Adrenal gland (tissue), 12 donors: ENCODE measurements around the gene CST4. TPM values are rescaled to one million over a fixed set of nuclear protein-coding genes. Genes with fewer than 3 reads are reported as not detected.

Experiments used
- DNase-seq, 7 donors: peaks; one replicate each; pipeline ENCODE4 v3.0.0-alpha.2; 2019 to 2020
- H3K27ac ChIP-seq, 5 donors: fragments of 200-600 bp; sonication (generic) in 4 of 5; 1 replicate in 3 of 5; 2 replicates in 2 of 5; pipeline versions ENCODE4 v1.5.1 to v1.8.0; 2016 to 2020; ENCODE audit warnings: mild to moderate bottlenecking in 1 of 5
- H3K27me3 ChIP-seq: fragments of 200-600 bp; 2 replicates; pipeline ENCODE4 v1.8.0; 2021
- H3K36me3 ChIP-seq, 2 donors: fragments of 200-600 bp; replicated peaks in 1 of 2; 1 replicate in 1 of 2; 2 replicates in 1 of 2; pipeline versions ENCODE4 v1.5.1 to v1.8.0; 2018 to 2022
- H3K4me1 ChIP-seq, 2 donors: fragments of 200-600 bp; replicated peaks in 1 of 2; 1 replicate in 1 of 2; 2 replicates in 1 of 2; pipeline versions ENCODE4 v1.5.1 to v1.8.0; 2018 to 2021
- H3K4me3 ChIP-seq, 4 donors: fragments of 200-600 bp; sonication (generic) in 3 of 4; one replicate each; pipeline ENCODE4 v1.5.1; 2016 to 2018
- H3K9me3 ChIP-seq, 3 donors: fragments of 200-600 bp; sonication (generic) in 1 of 3; replicated peaks in 1 of 3; 1 replicate in 2 of 3; 2 replicates in 1 of 3; pipeline versions ENCODE4 v1.5.1 to v1.8.0; 2016 to 2021
- POLR2A ChIP-seq, 2 donors: fragments of 450-650 bp; IDR thresholded peaks; one replicate each; pipeline ENCODE4 v1.6.1; 2017; ENCODE audit warnings: antibody characterized with exemption in 2 of 2, mild to moderate bottlenecking in 2 of 2, moderate library complexity in 1 of 2
- WGBS, 4 donors: extraction: QIAGEN DNeasy Blood & Tissue Kit in 2 of 4; methylation state at CpG; one replicate each; pipeline versions ENCODE4 v1.1.5 to v1.1.7; 2013 to 2017; 5-methylcytosine and 5-hydroxymethylcytosine counted together
- intact Hi-C, 2 donors: fragments of 100-400 bp; cut with DNase I; formaldehyde crosslinking; loops; one replicate each; pipeline versions ENCODE4 v1.14.1 to v1.15.0; 2022 to 2023
- polyA plus RNA-seq, 3 donors: library from polyadenylated mRNA; stranded (reverse); fragments of 200-250 nt in 2 of 3; fragments of 350-450 nt in 1 of 3; fragmentation: Illumina TruSeq in 1 of 3; extraction: RNeasy Lipid Tissue Mini Kit (QIAGEN cat#74804) in 1 of 3; gene quantifications; one replicate each; pipeline ENCODE4 v1.2.3, GENCODE V29; 2013 to 2014
- total RNA-seq, 9 donors: library from RNA; depleted of rRNA in 4 of 9; stranded (reverse); fragments of >200 nt in 4 of 9; fragments of 120-200 nt in 1 of 9; fragmentation: NEBNext Ultra II Directional in 1 of 9; extraction: Animal tissue kit (Norgen Biotek cat#: 25700) in 1 of 9; gene quantifications; one replicate each; pipeline versions ENCODE4 v1.1.0 to v1.2.4, GENCODE V29; 2013 to 2023
- TF ChIP-seq, protein P1 (sequence below), 6 experiments: fragments of 450-650 bp in 4 of 6; fragments of 200-600 bp in 2 of 6; sonication (generic) in 1 of 6; IDR thresholded peaks; 1 replicate in 5 of 6; 2 replicates in 1 of 6; pipeline versions ENCODE4 v1.5.1 to v1.8.0; 2016 to 2021; ENCODE audit warnings: antibody characterized with exemption in 6 of 6, mild to moderate bottlenecking in 2 of 6, moderate library complexity in 1 of 6
- donor health status: healthy with polysubstance abuse.
- donor health status: Bipolar disorder and iron deficiency.
- donor health status: DM: yes; HTN: yes; CAD: no.
- donor health status: DM: no; HTN: no; CAD: no.
- donor health status: DM: no; HTN: no; CAD: no.
- donor health status: DM: yes; HTN: yes; CAD: no.

The CST4 gene
- total and polyA plus RNA-seq, 12 donors, result not detected

DNA sequence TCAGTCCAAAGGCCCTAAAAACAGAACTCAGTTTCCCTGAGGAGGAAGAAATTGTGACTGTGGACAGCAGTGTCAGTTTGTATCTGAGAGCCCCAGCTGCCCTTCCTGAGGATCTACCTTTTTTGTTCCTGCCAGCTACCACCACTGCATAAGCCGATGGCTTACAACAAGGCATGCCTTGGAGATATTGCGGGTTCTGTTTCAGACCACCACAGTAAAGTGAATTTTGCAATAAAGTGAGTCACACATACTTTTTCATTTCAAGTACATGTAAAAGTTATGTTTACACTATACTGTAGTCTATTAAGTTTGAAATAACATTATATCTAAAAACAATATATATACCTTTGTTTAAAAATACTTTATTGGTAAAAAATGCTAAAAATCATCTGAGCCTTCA is 41.5 kb downstream of the CST4 start:
- no peak for DNase-seq
- Histone ChIP-seq H3K27me3 (no peaks in the 10 kb centered on the region), H3K4me1 (peaks cover 4 to 6% of the 10 kb centered on the region in 2 donors), H3K9me3 (no peaks in the 10 kb centered on the region), H3K27ac (no peak overlapping the region), H3K4me3 (no peak overlapping the region), H3K36me3 (no peaks in the 10 kb centered on the region)
- intact Hi-C loops, result no loop called here
- WGBS, 4 donors, result 80 to 93% (median 88%) methylated on average over 2 of the region's 2 CpGs
- TF ChIP-seq POLR2A (IDR thresholded peaks at IDR 0.05), result no peak
- TF ChIP-seq, protein P1, sequence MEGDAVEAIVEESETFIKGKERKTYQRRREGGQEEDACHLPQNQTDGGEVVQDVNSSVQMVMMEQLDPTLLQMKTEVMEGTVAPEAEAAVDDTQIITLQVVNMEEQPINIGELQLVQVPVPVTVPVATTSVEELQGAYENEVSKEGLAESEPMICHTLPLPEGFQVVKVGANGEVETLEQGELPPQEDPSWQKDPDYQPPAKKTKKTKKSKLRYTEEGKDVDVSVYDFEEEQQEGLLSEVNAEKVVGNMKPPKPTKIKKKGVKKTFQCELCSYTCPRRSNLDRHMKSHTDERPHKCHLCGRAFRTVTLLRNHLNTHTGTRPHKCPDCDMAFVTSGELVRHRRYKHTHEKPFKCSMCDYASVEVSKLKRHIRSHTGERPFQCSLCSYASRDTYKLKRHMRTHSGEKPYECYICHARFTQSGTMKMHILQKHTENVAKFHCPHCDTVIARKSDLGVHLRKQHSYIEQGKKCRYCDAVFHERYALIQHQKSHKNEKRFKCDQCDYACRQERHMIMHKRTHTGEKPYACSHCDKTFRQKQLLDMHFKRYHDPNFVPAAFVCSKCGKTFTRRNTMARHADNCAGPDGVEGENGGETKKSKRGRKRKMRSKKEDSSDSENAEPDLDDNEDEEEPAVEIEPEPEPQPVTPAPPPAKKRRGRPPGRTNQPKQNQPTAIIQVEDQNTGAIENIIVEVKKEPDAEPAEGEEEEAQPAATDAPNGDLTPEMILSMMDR (IDR thresholded peaks at IDR 0.05), result no peak

DNA sequence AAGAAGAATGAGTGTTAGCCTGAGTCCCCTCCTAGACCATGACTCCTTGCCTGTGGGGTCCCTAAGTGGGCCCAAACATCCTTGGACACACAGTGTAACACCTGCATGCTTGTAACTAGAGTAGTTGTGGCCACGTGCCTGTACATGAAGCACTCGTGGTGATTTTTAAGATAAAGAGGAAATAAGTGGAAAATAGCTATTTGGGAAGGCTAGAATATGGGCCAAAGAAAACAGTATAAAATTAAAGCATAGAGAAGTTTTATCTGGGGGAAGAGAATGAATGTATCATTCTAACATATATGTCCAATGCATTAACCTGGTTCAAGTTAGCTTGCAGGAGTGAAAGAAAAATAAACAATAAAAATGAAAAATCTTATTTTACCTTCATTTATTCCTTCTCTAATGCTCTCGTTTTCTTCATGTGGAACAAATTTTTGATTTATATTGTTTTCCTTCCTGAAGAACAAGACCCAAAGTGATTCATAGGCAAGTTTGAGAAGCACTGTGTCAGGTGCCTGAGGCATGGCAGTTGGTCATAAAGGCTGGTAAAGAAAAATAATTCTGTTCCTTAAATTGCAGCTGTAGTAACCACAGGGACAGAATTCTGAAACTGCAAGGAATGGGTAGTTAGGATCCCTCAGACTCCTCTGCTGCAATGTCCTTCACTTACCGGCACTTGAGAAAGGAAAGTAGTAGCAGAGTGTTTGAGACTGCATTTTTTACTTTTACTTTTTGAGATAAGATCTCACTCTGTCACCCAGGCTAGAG is 42.5 kb downstream of the CST4 start:
- Histone ChIP-seq H3K9me3 (no peaks in the 10 kb centered on the region), H3K4me1 (peaks cover 13 to 15% of the 10 kb centered on the region in 2 donors), H3K27me3 (no peaks in the 10 kb centered on the region), H3K27ac (no peak overlapping the region), H3K4me3 (no peak overlapping the region), H3K36me3 (no peaks in the 10 kb centered on the region)
- DNase-seq, result no peak
- WGBS, 4 donors, result 34 to 51% (median 39%) methylated on average over 4 of the region's 4 CpGs
- TF ChIP-seq, protein P1 (IDR thresholded peaks at IDR 0.05), result no peak
- TF ChIP-seq POLR2A (IDR thresholded peaks at IDR 0.05), result no peak
- intact Hi-C loops, result no loop called here

DNA sequence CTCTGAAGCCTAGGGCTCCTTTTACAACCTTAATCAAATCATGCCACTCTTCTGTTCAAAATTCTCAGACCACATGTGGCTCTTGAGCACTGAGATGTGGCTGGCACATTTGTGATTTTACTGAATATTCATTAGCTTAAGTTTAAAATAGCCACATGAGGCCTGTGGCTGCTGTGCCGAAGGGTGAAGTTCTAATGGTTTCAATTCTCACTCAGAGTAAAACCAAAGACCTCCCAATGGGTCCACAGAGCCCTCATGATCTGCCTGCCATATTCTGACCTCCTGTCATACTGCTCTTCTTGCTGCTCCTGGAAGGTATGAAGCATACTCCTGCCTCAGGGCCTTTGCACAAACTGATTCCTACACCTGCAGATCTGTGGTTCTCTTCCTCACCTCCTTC is 43.3 kb downstream of the CST4 start:
- intact Hi-C loops, result no loop called here
- no peaks in the 10 kb centered on the region for H3K9me3 ChIP-seq
- no peak overlapping the region for H3K27ac ChIP-seq
- H3K4me3 ChIP-seq, result no peak overlapping the region
- DNase-seq, result no peak
- peaks cover 20 to 21% of the 10 kb centered on the region in 2 donors for H3K4me1 ChIP-seq
- TF ChIP-seq POLR2A (IDR thresholded peaks at IDR 0.05), result no peak
- TF ChIP-seq, protein P1 (IDR thresholded peaks at IDR 0.05), result no peak
- no peaks in the 10 kb centered on the region for H3K36me3 ChIP-seq
- 81 to 100% (median 85%) methylated on average over 1 of the region's 1 CpG; no CpG with 5 or more reads in 1 of the 4 donors for WGBS, 4 donors
- no peaks in the 10 kb centered on the region for H3K27me3 ChIP-seq

DNA sequence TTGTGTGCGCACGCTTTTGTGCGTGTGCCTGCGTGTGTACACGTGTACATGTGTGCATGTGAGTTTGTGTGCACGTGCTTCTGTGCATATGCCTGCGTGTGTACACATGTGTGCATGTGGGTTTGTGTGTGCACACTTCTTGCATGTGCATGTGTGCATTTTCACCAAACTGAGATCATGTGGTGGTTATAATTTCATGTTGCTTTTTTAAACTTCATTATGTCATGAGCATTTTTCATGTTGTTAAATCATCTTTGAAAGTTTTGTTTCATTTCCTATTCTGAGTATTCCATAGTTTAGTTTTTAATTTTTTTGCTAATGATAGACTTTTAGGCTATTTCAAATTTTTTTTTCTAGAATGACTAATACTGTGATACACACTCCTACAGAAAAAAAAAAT is 44.7 kb downstream of the CST4 start:
- no peak for DNase-seq
- H3K4me1 ChIP-seq, result peaks cover 20 to 21% of the 10 kb centered on the region in 2 donors
- no peak overlapping the region for H3K27ac ChIP-seq
- H3K9me3 ChIP-seq, result no peaks in the 10 kb centered on the region
- no peaks in the 10 kb centered on the region for H3K27me3 ChIP-seq
- no peak overlapping the region for H3K4me3 ChIP-seq
- no peak for TF ChIP-seq POLR2A (IDR thresholded peaks at IDR 0.05)
- TF ChIP-seq, protein P1 (IDR thresholded peaks at IDR 0.05), result no peak
- no peaks in the 10 kb centered on the region for H3K36me3 ChIP-seq
- intact Hi-C loops, result no loop called here
- WGBS, 4 donors, result 92 to 95% (median 93%) methylated on average over 7 of the region's 7 CpGs
